Measurements from ENCODE around the gene KCNJ10. TPM values are rescaled to one million over a fixed set of nuclear protein-coding genes. Genes with fewer than 3 reads are reported as not detected.

KCNJ10 gene
- total and polyA plus RNA-seq, 8 donors = 0.19 to 1.1 (median 0.78) TPM; not detected in 5

- H3K36me3 ChIP-seq = peaks cover 5 to 43% (median 37%) of the 10 kb centered on the region in 4 donors
- TF ChIP-seq, protein P1, sequence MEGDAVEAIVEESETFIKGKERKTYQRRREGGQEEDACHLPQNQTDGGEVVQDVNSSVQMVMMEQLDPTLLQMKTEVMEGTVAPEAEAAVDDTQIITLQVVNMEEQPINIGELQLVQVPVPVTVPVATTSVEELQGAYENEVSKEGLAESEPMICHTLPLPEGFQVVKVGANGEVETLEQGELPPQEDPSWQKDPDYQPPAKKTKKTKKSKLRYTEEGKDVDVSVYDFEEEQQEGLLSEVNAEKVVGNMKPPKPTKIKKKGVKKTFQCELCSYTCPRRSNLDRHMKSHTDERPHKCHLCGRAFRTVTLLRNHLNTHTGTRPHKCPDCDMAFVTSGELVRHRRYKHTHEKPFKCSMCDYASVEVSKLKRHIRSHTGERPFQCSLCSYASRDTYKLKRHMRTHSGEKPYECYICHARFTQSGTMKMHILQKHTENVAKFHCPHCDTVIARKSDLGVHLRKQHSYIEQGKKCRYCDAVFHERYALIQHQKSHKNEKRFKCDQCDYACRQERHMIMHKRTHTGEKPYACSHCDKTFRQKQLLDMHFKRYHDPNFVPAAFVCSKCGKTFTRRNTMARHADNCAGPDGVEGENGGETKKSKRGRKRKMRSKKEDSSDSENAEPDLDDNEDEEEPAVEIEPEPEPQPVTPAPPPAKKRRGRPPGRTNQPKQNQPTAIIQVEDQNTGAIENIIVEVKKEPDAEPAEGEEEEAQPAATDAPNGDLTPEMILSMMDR (IDR thresholded peaks at IDR 0.05) = peak in 5 of 7 experiments; percentile 54 to 80 (median 71)
- TF ChIP-seq POLR2A (IDR thresholded peaks at IDR 0.05) (no peak), POLR2AphosphoS5 (IDR thresholded peaks at IDR 0.05) (no peak)
- DNase-seq = peak; percentile 83 to 90
- H3K27ac ChIP-seq = peak overlapping the region in 1 of 5 donors; percentile 13
- 47 to 61% (median 54%) methylated on average over 17 to 19 of the region's 19 CpGs for WGBS, 5 donors
- H3K27me3 ChIP-seq = peaks cover 0 to 40% (median 37%) of the 10 kb centered on the region in 3 donors
- intact Hi-C loops (cut with DNase I; ENCODE audit: low total_unique reads) = no loop called here
- peaks cover 9 to 20% (median 13%) of the 10 kb centered on the region in 4 donors for H3K4me1 ChIP-seq
- no peaks in the 10 kb centered on the region for H3K9me3 ChIP-seq
- no peak overlapping the region for H3K4me3 ChIP-seq
Measured at GRCh38 chr1:160085686-160086455, 15.9 kb upstream of the KCNJ10 start.

GRCh38 chr1:160084771-160085321, 14.9 kb upstream of the KCNJ10 start:
- TF ChIP-seq POLR2A (IDR thresholded peaks at IDR 0.05) (no peak), EP300 (IDR thresholded peaks at IDR 0.05) (no peak), POLR2AphosphoS5 (IDR thresholded peaks at IDR 0.05) (no peak)
- TF ChIP-seq, protein P1 (IDR thresholded peaks at IDR 0.05) = no peak
- Histone ChIP-seq H3K27ac (no peak overlapping the region), H3K9me3 (no peaks in the 10 kb centered on the region), H3K36me3 (peaks cover 0 to 32% (median 27%) of the 10 kb centered on the region in 4 donors), H3K4me3 (no peak overlapping the region), H3K27me3 (peaks cover 0 to 51% (median 42%) of the 10 kb centered on the region in 3 donors), H3K4me1 (peaks cover 9 to 23% (median 13%) of the 10 kb centered on the region in 4 donors)
- intact Hi-C loops (cut with DNase I; ENCODE audit: low total_unique reads) = loop anchor here (5.0 kb wide), 1 partner anchor 38 kb away; no protein-coding TSS in a partner anchor
- DNase-seq = no peak
- WGBS, 5 donors = 80 to 87% (median 85%) methylated on average over 30 of the region's 30 CpGs

DNA sequence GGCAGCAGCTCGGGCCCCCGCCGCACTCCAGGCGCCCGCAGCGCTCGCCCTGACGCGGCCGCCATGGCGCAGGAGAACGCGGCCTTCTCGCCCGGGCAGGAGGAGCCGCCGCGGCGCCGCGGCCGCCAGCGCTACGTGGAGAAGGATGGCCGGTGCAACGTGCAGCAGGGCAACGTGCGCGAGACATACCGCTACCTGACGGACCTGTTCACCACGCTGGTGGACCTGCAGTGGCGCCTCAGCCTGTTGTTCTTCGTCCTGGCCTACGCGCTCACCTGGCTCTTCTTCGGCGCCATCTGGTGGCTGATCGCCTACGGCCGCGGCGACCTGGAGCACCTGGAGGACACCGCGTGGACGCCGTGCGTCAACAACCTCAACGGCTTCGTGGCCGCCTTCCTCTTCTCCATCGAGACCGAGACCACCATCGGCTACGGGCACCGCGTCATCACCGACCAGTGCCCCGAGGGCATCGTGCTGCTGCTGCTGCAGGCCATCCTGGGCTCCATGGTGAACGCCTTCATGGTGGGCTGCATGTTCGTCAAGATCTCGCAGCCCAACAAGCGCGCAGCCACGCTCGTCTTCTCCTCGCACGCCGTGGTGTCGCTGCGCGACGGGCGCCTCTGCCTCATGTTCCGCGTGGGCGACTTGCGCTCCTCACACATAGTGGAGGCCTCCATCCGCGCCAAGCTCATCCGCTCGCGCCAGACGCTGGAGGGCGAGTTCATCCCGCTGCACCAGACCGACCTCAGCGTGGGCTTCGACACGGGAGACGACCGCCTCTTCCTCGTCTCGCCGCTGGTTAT, 14.2 kb upstream of the KCNJ10 start:
- Histone ChIP-seq H3K4me3 (peak overlapping the region; percentile 39 to 49 (median 43)), H3K36me3 (peaks cover 0 to 26% (median 20%) of the 10 kb centered on the region in 4 donors), H3K9me3 (no peaks in the 10 kb centered on the region), H3K27me3 (peaks cover 0 to 57% (median 42%) of the 10 kb centered on the region in 3 donors), H3K4me1 (peaks cover 9 to 23% (median 13%) of the 10 kb centered on the region in 4 donors), H3K27ac (no peak overlapping the region)
- DNase-seq = peak; percentile 88 to 93
- TF ChIP-seq, protein P1 (IDR thresholded peaks at IDR 0.05) = peak in 5 of 7 experiments; percentile 51 to 70 (median 70)
- TF ChIP-seq POLR2A (IDR thresholded peaks at IDR 0.05) (no peak), POLR2AphosphoS5 (IDR thresholded peaks at IDR 0.05) (peak in 1 of 3 donors; percentile 42), EP300 (IDR thresholded peaks at IDR 0.05) (no peak)
- 20 to 33% (median 22%) methylated on average over 43 to 96 of the region's 96 CpGs for WGBS, 5 donors
- intact Hi-C loops (cut with DNase I; ENCODE audit: low total_unique reads) = loop anchor here (5.0 kb wide), 1 partner anchor 37 kb away; no protein-coding TSS in a partner anchor

DNA sequence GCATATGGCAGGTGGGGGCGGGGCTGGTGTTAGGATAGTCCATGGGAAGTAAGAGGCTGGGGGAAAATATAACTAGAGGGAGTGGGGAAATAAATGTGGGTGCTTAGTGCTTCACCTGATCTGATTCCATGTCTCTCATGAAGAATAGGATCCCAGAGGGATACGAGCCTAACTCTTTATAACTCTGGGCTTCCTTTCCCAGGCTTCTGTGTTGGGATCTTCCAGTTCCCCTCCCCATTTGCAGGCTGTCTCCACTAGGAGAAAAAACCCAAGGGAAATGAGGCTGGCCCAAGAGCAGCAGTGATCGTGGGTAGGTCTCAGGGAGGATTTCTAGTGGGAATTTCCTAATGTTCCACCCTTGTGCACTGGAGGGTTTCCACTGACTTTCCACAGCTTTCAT, 13.0 kb upstream of the KCNJ10 start:
- no peak for DNase-seq
- peaks cover 9 to 23% (median 13%) of the 10 kb centered on the region in 4 donors for H3K4me1 ChIP-seq
- H3K4me3 ChIP-seq = no peak overlapping the region
- no peak overlapping the region for H3K27ac ChIP-seq
- TF ChIP-seq, protein P1 (IDR thresholded peaks at IDR 0.05) = no peak
- TF ChIP-seq POLR2AphosphoS5 (IDR thresholded peaks at IDR 0.05) (no peak), POLR2A (IDR thresholded peaks at IDR 0.05) (no peak), EP300 (IDR thresholded peaks at IDR 0.05) (no peak)
- H3K27me3 ChIP-seq = peaks cover 7 to 70% (median 42%) of the 10 kb centered on the region in 3 donors
- intact Hi-C loops (cut with DNase I; ENCODE audit: low total_unique reads) = loop anchor here (5.0 kb wide), 1 partner anchor 36 kb away; no protein-coding TSS in a partner anchor
- WGBS, 5 donors = 67 to 75% (median 71%) methylated on average over 3 of the region's 3 CpGs
- peaks cover 0 to 13% (median 9%) of the 10 kb centered on the region in 4 donors for H3K36me3 ChIP-seq
- no peaks in the 10 kb centered on the region for H3K9me3 ChIP-seq
